WTC11 (cell line): Measurements from ENCODE around the gene CT47B1.

Experiments
- FOXK1 ChIP-seq: sonication (generic); formaldehyde crosslinking; IDR thresholded peaks from 2 replicates; pipeline ENCODE4 v1.8.0; 2022; ENCODE audit warnings: mild to moderate bottlenecking, moderate library complexity, missing genetic modification reagents
- JUN ChIP-seq: sonication (generic); formaldehyde crosslinking; IDR thresholded peaks from 2 replicates; pipeline ENCODE4 v1.8.0; 2023; ENCODE audit warnings: mild to moderate bottlenecking, missing genetic modification reagents
- KAT7 ChIP-seq: sonication (generic); formaldehyde crosslinking; IDR thresholded peaks from 2 replicates; pipeline ENCODE4 v1.8.1; 2023; ENCODE audit warnings: missing genetic modification reagents, mild to moderate bottlenecking, borderline replicate concordance
- ZNF263 ChIP-seq: sonication (generic); formaldehyde crosslinking; IDR thresholded peaks from 2 replicates; pipeline ENCODE4 v1.8.1; 2022; ENCODE audit warnings: low read depth, mild to moderate bottlenecking, moderate library complexity, missing genetic modification reagents
- ZNF396 ChIP-seq: fragments of 250-450 bp; sonication (Bioruptor Pico); IDR thresholded peaks from 2 replicates; pipeline ENCODE4 v1.8.0; 2021; ENCODE audit warnings: mild to moderate bottlenecking, moderate library complexity, borderline replicate concordance
- TF ChIP-seq, protein P1 (sequence below): sonication (generic); formaldehyde crosslinking; conservative IDR thresholded peaks from 2 replicates; pipeline ENCODE4 v1.8.1; 2023; ENCODE audit warnings: mild to moderate bottlenecking, low read depth, missing genetic modification reagents, moderate library complexity
- TF ChIP-seq, protein P2 (sequence below): sonication (generic); formaldehyde crosslinking; IDR thresholded peaks from 2 replicates; pipeline ENCODE4 v1.8.1; 2022; ENCODE audit warnings: low read depth, mild to moderate bottlenecking, moderate library complexity, missing genetic modification reagents, borderline replicate concordance
- TF ChIP-seq, protein P3 (sequence below): fragments of 200-600 bp; IDR thresholded peaks from 2 replicates; pipeline ENCODE4 v1.8.0; 2022; ENCODE audit warnings: antibody characterized with exemption

DNA sequence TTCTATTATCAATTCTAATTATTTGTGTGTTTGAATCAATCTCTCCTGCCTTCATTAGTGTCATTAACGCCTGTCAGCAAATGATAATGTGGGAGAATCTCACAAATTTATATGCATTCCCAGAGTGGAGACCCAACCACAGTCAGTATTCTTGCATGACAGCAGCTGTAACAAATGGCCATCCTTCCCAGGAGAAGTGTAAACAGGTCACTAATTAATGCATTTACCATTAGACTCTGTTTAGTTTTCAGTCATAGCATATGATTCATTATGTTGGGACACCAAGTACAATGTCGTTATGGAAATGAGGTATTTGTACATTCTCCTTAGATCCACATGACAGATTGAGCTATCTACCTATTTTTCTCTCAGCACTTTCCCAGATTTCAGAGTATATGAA is 50.5 kb downstream of the CT47B1 start:
- TF ChIP-seq, protein P1, sequence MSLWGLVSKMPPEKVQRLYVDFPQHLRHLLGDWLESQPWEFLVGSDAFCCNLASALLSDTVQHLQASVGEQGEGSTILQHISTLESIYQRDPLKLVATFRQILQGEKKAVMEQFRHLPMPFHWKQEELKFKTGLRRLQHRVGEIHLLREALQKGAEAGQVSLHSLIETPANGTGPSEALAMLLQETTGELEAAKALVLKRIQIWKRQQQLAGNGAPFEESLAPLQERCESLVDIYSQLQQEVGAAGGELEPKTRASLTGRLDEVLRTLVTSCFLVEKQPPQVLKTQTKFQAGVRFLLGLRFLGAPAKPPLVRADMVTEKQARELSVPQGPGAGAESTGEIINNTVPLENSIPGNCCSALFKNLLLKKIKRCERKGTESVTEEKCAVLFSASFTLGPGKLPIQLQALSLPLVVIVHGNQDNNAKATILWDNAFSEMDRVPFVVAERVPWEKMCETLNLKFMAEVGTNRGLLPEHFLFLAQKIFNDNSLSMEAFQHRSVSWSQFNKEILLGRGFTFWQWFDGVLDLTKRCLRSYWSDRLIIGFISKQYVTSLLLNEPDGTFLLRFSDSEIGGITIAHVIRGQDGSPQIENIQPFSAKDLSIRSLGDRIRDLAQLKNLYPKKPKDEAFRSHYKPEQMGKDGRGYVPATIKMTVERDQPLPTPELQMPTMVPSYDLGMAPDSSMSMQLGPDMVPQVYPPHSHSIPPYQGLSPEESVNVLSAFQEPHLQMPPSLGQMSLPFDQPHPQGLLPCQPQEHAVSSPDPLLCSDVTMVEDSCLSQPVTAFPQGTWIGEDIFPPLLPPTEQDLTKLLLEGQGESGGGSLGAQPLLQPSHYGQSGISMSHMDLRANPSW (CRISPR knock-in tag), result no peak
- TF ChIP-seq KAT7 (CRISPR knock-in tag) (no peak), ZNF263 (CRISPR knock-in tag) (no peak), ZNF396 (no peak), JUN (CRISPR knock-in tag) (no peak), FOXK1 (CRISPR knock-in tag) (no peak)
- TF ChIP-seq, protein P2, sequence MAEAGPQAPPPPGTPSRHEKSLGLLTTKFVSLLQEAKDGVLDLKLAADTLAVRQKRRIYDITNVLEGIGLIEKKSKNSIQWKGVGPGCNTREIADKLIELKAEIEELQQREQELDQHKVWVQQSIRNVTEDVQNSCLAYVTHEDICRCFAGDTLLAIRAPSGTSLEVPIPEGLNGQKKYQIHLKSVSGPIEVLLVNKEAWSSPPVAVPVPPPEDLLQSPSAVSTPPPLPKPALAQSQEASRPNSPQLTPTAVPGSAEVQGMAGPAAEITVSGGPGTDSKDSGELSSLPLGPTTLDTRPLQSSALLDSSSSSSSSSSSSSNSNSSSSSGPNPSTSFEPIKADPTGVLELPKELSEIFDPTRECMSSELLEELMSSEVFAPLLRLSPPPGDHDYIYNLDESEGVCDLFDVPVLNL (CRISPR knock-in tag), result no peak
- TF ChIP-seq, protein P3, sequence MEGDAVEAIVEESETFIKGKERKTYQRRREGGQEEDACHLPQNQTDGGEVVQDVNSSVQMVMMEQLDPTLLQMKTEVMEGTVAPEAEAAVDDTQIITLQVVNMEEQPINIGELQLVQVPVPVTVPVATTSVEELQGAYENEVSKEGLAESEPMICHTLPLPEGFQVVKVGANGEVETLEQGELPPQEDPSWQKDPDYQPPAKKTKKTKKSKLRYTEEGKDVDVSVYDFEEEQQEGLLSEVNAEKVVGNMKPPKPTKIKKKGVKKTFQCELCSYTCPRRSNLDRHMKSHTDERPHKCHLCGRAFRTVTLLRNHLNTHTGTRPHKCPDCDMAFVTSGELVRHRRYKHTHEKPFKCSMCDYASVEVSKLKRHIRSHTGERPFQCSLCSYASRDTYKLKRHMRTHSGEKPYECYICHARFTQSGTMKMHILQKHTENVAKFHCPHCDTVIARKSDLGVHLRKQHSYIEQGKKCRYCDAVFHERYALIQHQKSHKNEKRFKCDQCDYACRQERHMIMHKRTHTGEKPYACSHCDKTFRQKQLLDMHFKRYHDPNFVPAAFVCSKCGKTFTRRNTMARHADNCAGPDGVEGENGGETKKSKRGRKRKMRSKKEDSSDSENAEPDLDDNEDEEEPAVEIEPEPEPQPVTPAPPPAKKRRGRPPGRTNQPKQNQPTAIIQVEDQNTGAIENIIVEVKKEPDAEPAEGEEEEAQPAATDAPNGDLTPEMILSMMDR, result no peak
